AG09319 (cell line): ENCODE data around the gene PTAFR.

ENCODE experiments used
- DNase-seq: peaks from one replicate; pipeline ENCODE4 v3.0.0-alpha.2; 2010; ENCODE audit warnings: low read depth; ENCODE audit errors: extremely low read depth
- TF ChIP-seq, protein P1 (sequence below): IDR thresholded peaks from 2 replicates; pipeline ENCODE4 v1.5.1; 2011; ENCODE audit warnings: low read depth, mild to moderate bottlenecking, inconsistent platforms, low read length, moderate library complexity

Gene PTAFR

DNA sequence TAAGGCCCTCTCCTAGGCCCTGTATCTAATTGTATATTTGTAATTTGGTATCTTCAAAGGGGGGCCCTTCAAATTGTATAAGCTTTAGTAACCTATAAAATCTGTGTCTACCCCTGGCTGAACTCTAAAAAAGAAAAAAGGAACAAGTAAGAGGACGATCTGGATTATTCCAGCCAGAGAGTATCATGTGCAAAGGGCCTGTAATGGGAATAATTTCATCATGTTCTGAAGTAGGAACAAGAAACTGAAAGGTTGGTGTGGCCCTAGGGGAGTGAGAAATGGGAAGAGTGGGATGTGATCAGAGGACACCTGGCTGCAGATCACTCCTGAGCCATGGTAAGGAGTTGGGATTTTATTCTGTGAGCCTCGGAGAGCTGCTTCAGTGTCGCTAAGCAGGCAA lies 14.7 kb downstream of the PTAFR start:
- no peak for DNase-seq
- TF ChIP-seq, protein P1, sequence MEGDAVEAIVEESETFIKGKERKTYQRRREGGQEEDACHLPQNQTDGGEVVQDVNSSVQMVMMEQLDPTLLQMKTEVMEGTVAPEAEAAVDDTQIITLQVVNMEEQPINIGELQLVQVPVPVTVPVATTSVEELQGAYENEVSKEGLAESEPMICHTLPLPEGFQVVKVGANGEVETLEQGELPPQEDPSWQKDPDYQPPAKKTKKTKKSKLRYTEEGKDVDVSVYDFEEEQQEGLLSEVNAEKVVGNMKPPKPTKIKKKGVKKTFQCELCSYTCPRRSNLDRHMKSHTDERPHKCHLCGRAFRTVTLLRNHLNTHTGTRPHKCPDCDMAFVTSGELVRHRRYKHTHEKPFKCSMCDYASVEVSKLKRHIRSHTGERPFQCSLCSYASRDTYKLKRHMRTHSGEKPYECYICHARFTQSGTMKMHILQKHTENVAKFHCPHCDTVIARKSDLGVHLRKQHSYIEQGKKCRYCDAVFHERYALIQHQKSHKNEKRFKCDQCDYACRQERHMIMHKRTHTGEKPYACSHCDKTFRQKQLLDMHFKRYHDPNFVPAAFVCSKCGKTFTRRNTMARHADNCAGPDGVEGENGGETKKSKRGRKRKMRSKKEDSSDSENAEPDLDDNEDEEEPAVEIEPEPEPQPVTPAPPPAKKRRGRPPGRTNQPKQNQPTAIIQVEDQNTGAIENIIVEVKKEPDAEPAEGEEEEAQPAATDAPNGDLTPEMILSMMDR = no peak

DNA sequence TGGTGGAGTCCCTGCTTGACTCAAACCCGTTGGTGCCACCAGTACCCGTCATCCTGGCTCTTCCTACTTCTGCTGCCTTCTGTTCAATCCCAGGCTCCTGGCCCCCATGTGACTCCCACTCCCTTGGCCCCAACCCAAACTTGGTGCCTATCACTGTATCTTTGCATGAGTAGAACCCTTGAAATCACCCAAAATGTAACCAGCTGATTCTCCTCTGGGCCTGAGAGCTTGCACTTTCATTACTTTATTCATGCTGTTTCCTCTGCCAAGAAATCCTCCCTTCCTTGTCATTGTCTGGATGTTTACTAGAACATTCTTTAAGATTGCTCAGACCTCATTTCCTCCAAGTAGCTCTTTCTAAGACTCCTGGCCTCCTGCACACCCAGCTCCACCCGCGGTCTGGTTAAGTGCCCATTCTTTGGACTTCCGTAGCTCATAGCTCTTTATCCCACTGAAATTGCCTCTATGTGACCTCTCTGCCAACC lies 15.7 kb downstream of the PTAFR start:
- TF ChIP-seq, protein P1 = no peak
- peak; percentile 52 for DNase-seq

DNA sequence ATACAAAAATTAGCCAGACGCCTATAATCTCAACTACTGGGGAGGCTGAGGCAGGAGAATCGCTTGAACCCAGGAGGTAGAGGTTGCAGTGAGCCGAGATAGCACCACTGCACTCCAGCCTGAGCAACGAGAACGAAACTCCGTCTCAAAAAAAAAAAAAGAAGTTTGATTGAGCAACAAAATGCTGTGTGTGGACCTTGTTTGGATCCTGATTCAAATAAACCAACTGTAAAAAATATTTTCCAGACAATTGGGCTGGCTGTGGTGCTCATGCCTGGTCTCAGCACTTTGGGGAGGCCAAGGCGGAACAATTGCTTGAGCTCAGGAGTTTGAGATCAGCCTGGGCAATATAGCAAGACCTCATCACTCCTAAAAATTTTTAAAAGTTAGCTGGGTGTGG lies 16.8 kb downstream of the PTAFR start:
- TF ChIP-seq, protein P1 = no peak
- no peak for DNase-seq

DNA sequence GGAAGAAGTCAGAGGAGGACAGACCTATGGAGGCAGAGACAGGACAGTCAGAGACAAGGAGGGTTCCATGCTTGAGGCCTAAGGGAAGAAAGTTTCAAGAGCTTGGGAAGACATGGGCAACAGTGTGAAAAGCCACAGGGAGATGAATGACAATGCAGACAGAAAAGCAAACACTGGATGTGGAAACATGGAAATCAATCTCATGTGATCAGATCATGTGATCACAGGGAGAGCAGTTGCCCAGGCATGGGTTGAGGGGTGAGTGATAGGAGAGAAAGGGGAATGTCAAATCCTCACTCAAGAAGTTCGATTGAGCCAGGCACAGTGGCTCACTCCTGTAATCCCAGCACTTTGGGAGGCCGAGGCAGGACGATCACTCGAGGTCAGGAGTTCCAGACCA lies 17.2 kb downstream of the PTAFR start:
- DNase-seq = no peak
- TF ChIP-seq, protein P1 = no peak

DNA sequence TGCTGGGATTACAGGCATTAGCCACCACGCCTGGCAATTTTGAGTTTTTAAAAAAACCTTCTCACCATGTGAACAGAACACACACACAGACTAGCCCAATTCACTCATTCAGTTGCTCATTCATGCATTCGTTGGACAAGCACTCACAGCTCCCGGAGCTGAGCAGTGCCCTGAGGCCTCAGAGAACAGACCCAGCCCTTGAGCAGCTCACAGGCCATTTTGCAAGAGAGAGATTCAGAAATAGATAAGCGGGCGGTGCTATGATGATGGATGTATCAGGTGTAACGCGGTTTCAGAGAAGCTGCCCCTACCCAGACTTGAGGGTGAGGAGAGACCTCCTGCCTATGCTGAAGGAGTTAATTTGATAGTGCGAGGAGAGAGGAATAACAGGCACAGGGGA lies 18.6 kb downstream of the PTAFR start:
- TF ChIP-seq, protein P1 = no peak
- no peak for DNase-seq

DNA sequence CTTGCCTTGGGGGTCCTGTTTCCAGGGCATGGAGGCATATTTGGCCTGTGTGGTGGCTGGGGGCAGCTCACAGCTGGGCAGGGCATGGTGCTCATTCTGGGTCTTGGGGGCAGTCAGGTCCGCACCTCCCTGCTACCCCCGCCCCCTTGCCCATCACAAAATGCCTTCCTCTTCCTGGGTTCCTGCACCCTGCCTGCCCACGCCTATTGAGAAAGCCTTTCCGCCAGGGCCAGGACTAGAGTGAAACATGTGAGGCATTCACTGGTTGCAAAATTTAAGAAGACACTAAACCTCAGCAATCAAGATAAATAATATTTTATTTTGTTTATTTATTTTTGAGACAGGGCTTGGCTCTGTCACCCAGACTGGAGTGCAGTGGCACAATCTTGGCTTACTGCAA lies 19.7 kb downstream of the PTAFR start:
- TF ChIP-seq, protein P1 = no peak
- no peak for DNase-seq

DNA sequence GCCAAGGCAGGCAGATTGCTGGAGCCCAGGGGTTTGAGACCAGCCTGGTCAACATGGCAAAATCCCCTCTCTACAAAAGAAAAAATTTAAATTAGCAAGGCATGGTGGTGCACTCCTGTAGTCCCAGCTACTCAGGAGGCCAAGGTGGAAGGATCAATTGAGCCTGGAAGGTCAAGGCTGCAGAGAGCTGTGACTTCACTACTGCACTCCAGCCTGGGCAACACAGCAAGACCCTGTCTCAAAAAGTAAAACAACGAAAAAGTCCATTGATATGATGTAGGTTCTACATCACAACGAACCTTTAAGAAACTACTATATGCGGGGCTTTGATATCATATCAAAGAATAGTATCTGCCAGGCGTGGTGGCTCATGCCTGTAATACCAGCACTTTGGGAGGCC lies 20.9 kb downstream of the PTAFR start:
- TF ChIP-seq, protein P1 = no peak
- no peak for DNase-seq
